AG20443 (cell line): ENCODE results near the gene SVOP.
A peak's percentile ranks its signal among the peaks of the same experiment; 100 is the strongest.
"Not testable (repeated sequence)": the region's sequence is repeated elsewhere in the genome, so short reads cannot be mapped to it uniquely, and the experiment has no call there.

Experiments used
- DNase-seq: peaks from one replicate; pipeline ENCODE4 v3.0.0; 2012; ENCODE audit warnings: low spot score, mixed read lengths

The SVOP gene

GRCh38 chr12:109033239-109034196 is 12.7 kb upstream of the SVOP start:
- no peak for DNase-seq

GRCh38 chr12:109029411-109029810 is 8.5 kb upstream of the SVOP start:
- no peak for DNase-seq

GRCh38 chr12:109028624-109029023 is 7.8 kb upstream of the SVOP start:
- not testable (repeated sequence) for DNase-seq

- DNase-seq, result no peak
These were observed 6.9 kb upstream of the SVOP start for GRCh38 chr12:109027767-109028166.

- no peak for DNase-seq
These were observed 597 bp downstream of the SVOP start for GRCh38 chr12:109020146-109020795.

GRCh38 chr12:109018296-109018695 is 2.6 kb downstream of the SVOP start:
- DNase-seq, result no peak

- no peak for DNase-seq
These were observed 3.9 kb downstream of the SVOP start for GRCh38 chr12:109016978-109017377.

GRCh38 chr12:109016016-109016415 is 4.9 kb downstream of the SVOP start:
- DNase-seq, result no peak

GRCh38 chr12:109014984-109015765 is 5.7 kb downstream of the SVOP start:
- no peak for DNase-seq

- no peak for DNase-seq
These were observed 10.6 kb downstream of the SVOP start for GRCh38 chr12:109010259-109010658.

GRCh38 chr12:109009766-109010165 is 11.1 kb downstream of the SVOP start:
- DNase-seq, result no peak

- DNase-seq, result no peak
These were observed 16.9 kb downstream of the SVOP start for GRCh38 chr12:109004017-109004416.

- DNase-seq, result no peak
These were observed 24.5 kb downstream of the SVOP start for GRCh38 chr12:108996320-108996719.

GRCh38 chr12:108995370-108995992 is 25.4 kb downstream of the SVOP start:
- no peak for DNase-seq

GRCh38 chr12:108990103-108990502 is 30.8 kb downstream of the SVOP start:
- not testable (repeated sequence) for DNase-seq

GRCh38 chr12:108989376-108989775 is 31.5 kb downstream of the SVOP start:
- no peak for DNase-seq

GRCh38 chr12:108985750-108986149 is 35.1 kb downstream of the SVOP start:
- no peak for DNase-seq

GRCh38 chr12:108983227-108983626 is 37.6 kb downstream of the SVOP start:
- no peak for DNase-seq

- no peak for DNase-seq
These were observed 38.1 kb downstream of the SVOP start for GRCh38 chr12:108982621-108983219.

- DNase-seq, result no peak
These were observed 39.0 kb downstream of the SVOP start for GRCh38 chr12:108981835-108982234.

- DNase-seq, result peak; percentile 62
These were observed 39.8 kb downstream of the SVOP start for GRCh38 chr12:108980831-108981618.
